GM21737 (cell line): ENCODE data around the gene TXLNA.
"Not testable (repeated sequence)": the region's sequence is repeated elsewhere in the genome, so short reads cannot be mapped to it uniquely, and the experiment has no call there.

Source experiments
- ATAC-seq: cut with Tn5 transposase; IDR thresholded peaks from one replicate; pipeline ENCODE4 v1.9.1; 2021; ENCODE audit warnings: mild to moderate bottlenecking, moderate library complexity; ENCODE audit not compliant: unreplicated experiment

TXLNA gene

GRCh38 chr1:32179443-32180185, at the start of gene TXLNA:
TXLNA (plus strand) TSS chr1:32179675; CDS start chr1:32180346, 671 bp downstream.
- ATAC-seq, result peak; percentile 76

- ATAC-seq, result not testable (repeated sequence)
These were observed 45.6 kb upstream of the TXLNA start for GRCh38 chr1:32133950-32134280.

GRCh38 chr1:32137111-32137510, 42.4 kb upstream of the TXLNA start:
- ATAC-seq, result no peak

- no peak for ATAC-seq
These were observed 40.5 kb upstream of the TXLNA start for GRCh38 chr1:32138965-32139364.

GRCh38 chr1:32142446-32143301, 36.8 kb upstream of the TXLNA start:
- no peak for ATAC-seq

- ATAC-seq, result not testable (repeated sequence)
These were observed 36.2 kb upstream of the TXLNA start for GRCh38 chr1:32143302-32143695.

GRCh38 chr1:32144033-32144432, 35.4 kb upstream of the TXLNA start:
- no peak for ATAC-seq

GRCh38 chr1:32147799-32148198, 31.7 kb upstream of the TXLNA start:
- ATAC-seq, result not testable (repeated sequence)

GRCh38 chr1:32150847-32151246, 28.6 kb upstream of the TXLNA start:
- no peak for ATAC-seq

- no peak for ATAC-seq
These were observed 28.1 kb upstream of the TXLNA start for GRCh38 chr1:32151319-32151787.

GRCh38 chr1:32159189-32159588, 20.3 kb upstream of the TXLNA start:
- ATAC-seq, result no peak

- no peak for ATAC-seq
These were observed 16.1 kb upstream of the TXLNA start for GRCh38 chr1:32163405-32163804.

- not testable (repeated sequence) for ATAC-seq
These were observed 13.8 kb upstream of the TXLNA start for GRCh38 chr1:32165633-32166032.

GRCh38 chr1:32170991-32171390, 8.5 kb upstream of the TXLNA start:
- ATAC-seq, result no peak

GRCh38 chr1:32172621-32173245, 6.7 kb upstream of the TXLNA start:
- ATAC-seq, result no peak

GRCh38 chr1:32178380-32179192, 889 bp upstream of the TXLNA start:
- ATAC-seq, result no peak

- peak; percentile 8 for ATAC-seq
These were observed 357 bp upstream of the TXLNA start for GRCh38 chr1:32179193-32179442.

GRCh38 chr1:32180186-32181060, 948 bp downstream of the TXLNA start:
- peak; percentile 20 for ATAC-seq

GRCh38 chr1:32181065-32181464, 1.6 kb downstream of the TXLNA start:
- no peak for ATAC-seq

GRCh38 chr1:32181563-32181962, 2.1 kb downstream of the TXLNA start:
- no peak for ATAC-seq
